GM21717 (cell line): ENCODE data around the gene CYP20A1.

Experiments
- ATAC-seq: cut with Tn5 transposase; IDR thresholded peaks from one replicate; pipeline ENCODE4 v1.9.1; 2021; ENCODE audit warnings: mild to moderate bottlenecking, moderate library complexity; ENCODE audit not compliant: unreplicated experiment

The CYP20A1 gene

GRCh38 chr2:203354966-203355365, 116.1 kb downstream of the CYP20A1 start:
- ATAC-seq: no peak
